H9 (cell line): Measurements from ENCODE around the gene GOLGA6L7. TPM values are rescaled to one million over a fixed set of nuclear protein-coding genes. Genes with fewer than 3 reads are reported as not detected.

Experiments
- DNase-seq: peaks from one replicate; pipeline ENCODE4 v3.0.0-alpha.2; 2017
- H2AFZ ChIP-seq: one replicate; pipeline ENCODE4 v1.6.1; 2013; ENCODE audit warnings: mild to moderate bottlenecking, low read length, control low read depth, moderate library complexity
- H2AK5ac ChIP-seq: 2 replicates; pipeline ENCODE4 v1.6.1; 2013; ENCODE audit warnings: low read length, control low read depth, mixed read lengths; ENCODE audit not compliant: insufficient read length
- H2BK120ac ChIP-seq: one replicate; pipeline ENCODE4 v1.6.1; 2013; ENCODE audit warnings: low read depth, mild to moderate bottlenecking, low read length, control low read depth, inconsistent platforms; ENCODE audit not compliant: poor library complexity, severe bottlenecking
- H2BK12ac ChIP-seq: 2 replicates; pipeline ENCODE4 v1.6.1; 2013; ENCODE audit warnings: low read length, control low read depth, mixed read lengths, low read depth; ENCODE audit not compliant: insufficient read length
- H2BK15ac ChIP-seq: 2 replicates; pipeline ENCODE4 v1.6.1; 2013; ENCODE audit warnings: low read depth, low read length, control low read depth
- H2BK20ac ChIP-seq: one replicate; pipeline ENCODE4 v1.6.1; 2013; ENCODE audit warnings: low read depth, mild to moderate bottlenecking, low read length, control low read depth, inconsistent platforms; ENCODE audit not compliant: poor library complexity, severe bottlenecking
- H2BK5ac ChIP-seq: 2 replicates; pipeline ENCODE4 v1.6.1; 2013; ENCODE audit warnings: low read length, control low read depth, mixed read lengths; ENCODE audit not compliant: insufficient read length
- H3K14ac ChIP-seq: 2 replicates; pipeline ENCODE4 v1.6.1; 2013; ENCODE audit warnings: low read length, control low read depth; ENCODE audit not compliant: insufficient read depth
- H3K18ac ChIP-seq: 2 replicates; pipeline ENCODE4 v1.6.1; 2013; ENCODE audit warnings: low read depth, mild to moderate bottlenecking, mixed read lengths, low read length, control low read depth; ENCODE audit not compliant: insufficient read length
- H3K23ac ChIP-seq: 2 replicates; pipeline ENCODE4 v1.6.1; 2013; ENCODE audit warnings: low read length, control low read depth, mixed read lengths, low read depth; ENCODE audit not compliant: insufficient read length
- H3K23me2 ChIP-seq: 2 replicates; pipeline ENCODE4 v1.6.1; 2013; ENCODE audit warnings: low read depth, mild to moderate bottlenecking, mixed read lengths, low read length, control low read depth; ENCODE audit not compliant: insufficient read length, poor library complexity, severe bottlenecking
- H3K27ac ChIP-seq: 2 replicates; pipeline ENCODE4 v1.5.1; 2013; ENCODE audit warnings: low read length, control low read depth, mixed read lengths, low read depth; ENCODE audit not compliant: insufficient read length
- H3K27me3 ChIP-seq: 2 replicates; pipeline ENCODE4 v1.6.1; 2013; ENCODE audit warnings: low read length, control low read depth, inconsistent platforms; ENCODE audit not compliant: insufficient read depth
- H3K4ac ChIP-seq: 2 replicates; pipeline ENCODE4 v1.6.1; 2013; ENCODE audit warnings: low read depth, mild to moderate bottlenecking, control low read depth, inconsistent platforms, low read length, moderate library complexity
- H3K4me1 ChIP-seq: 2 replicates; pipeline ENCODE4 v1.6.1; 2013; ENCODE audit warnings: low read length, control low read depth, inconsistent platforms; ENCODE audit not compliant: insufficient read depth
- H3K4me2 ChIP-seq: 2 replicates; pipeline ENCODE4 v1.6.1; 2013; ENCODE audit warnings: low read length, control low read depth, mixed read lengths; ENCODE audit not compliant: insufficient read length, insufficient read depth
- H3K56ac ChIP-seq: 2 replicates; pipeline ENCODE4 v1.6.1; 2013; ENCODE audit warnings: low read depth, mild to moderate bottlenecking, mixed read lengths, low read length, control low read depth; ENCODE audit not compliant: insufficient read length
- H3K79me1 ChIP-seq: 2 replicates; pipeline ENCODE4 v1.6.1; 2013; ENCODE audit warnings: low read depth, mild to moderate bottlenecking, moderate library complexity, low read length, control low read depth, inconsistent platforms; ENCODE audit not compliant: insufficient read depth, poor library complexity, severe bottlenecking
- H3K79me2 ChIP-seq: 2 replicates; pipeline ENCODE4 v1.6.1; 2013; ENCODE audit warnings: low read length, control low read depth, inconsistent platforms; ENCODE audit not compliant: insufficient read depth
- H3K9ac ChIP-seq: 2 replicates; pipeline ENCODE4 v1.6.1; 2013; ENCODE audit warnings: low read length, control low read depth, mixed read lengths; ENCODE audit not compliant: insufficient read length; ENCODE audit errors: extremely low read depth
- H3K9me3 ChIP-seq: one replicate; pipeline ENCODE4 v1.6.1; 2013; ENCODE audit warnings: low read depth, low read length, inconsistent platforms; ENCODE audit not compliant: control insufficient read depth
- H3T11ph ChIP-seq: one replicate; pipeline ENCODE4 v1.6.1; 2013; ENCODE audit warnings: mild to moderate bottlenecking, low read length, control low read depth, inconsistent platforms
- H4K20me1 ChIP-seq: one replicate; pipeline ENCODE4 v1.6.1; 2013; ENCODE audit not compliant: control insufficient read depth, insufficient read length, insufficient read depth
- H4K5ac ChIP-seq: 2 replicates; pipeline ENCODE4 v1.6.1; 2013; ENCODE audit warnings: low read depth, mild to moderate bottlenecking, mixed read lengths, low read length, control low read depth; ENCODE audit not compliant: insufficient read length
- H4K8ac ChIP-seq: replicated peaks from 2 replicates; pipeline ENCODE4 v1.6.1; 2013; ENCODE audit warnings: low read length, control low read depth, mixed read lengths, low read depth; ENCODE audit not compliant: insufficient read length
- H4K91ac ChIP-seq: 2 replicates; pipeline ENCODE4 v1.6.1; 2013; ENCODE audit warnings: low read depth, mild to moderate bottlenecking, moderate library complexity, mixed read lengths, low read length, control low read depth; ENCODE audit not compliant: insufficient read length
- H3K27ac Mint-ChIP-seq, 3 experiments: 2 replicates in 2 of 3; 3 replicates in 1 of 3; pipeline ENCODE4 v1.8.0; 2020 to 2021; ENCODE audit warnings: mixed read lengths in 3 of 3, mild to moderate bottlenecking in 1 of 3, moderate library complexity in 1 of 3
- H3K27me3 Mint-ChIP-seq: 2 replicates; pipeline ENCODE4 v1.8.0; 2021; ENCODE audit warnings: low read depth, mild to moderate bottlenecking, moderate library complexity, mixed read lengths
- H3K36me3 Mint-ChIP-seq, 3 experiments: 2 replicates in 2 of 3; 3 replicates in 1 of 3; pipeline ENCODE4 v1.8.0; 2020 to 2021; ENCODE audit warnings: low read depth in 3 of 3, mixed read lengths in 3 of 3; ENCODE audit not compliant: insufficient read depth in 1 of 3
- H3K4me1 Mint-ChIP-seq, 2 experiments: 2 replicates each; pipeline ENCODE4 v1.8.0; 2020; ENCODE audit warnings: mixed read lengths in 2 of 2
- H3K4me3 Mint-ChIP-seq, 2 experiments: 2 replicates in 1 of 2; 3 replicates in 1 of 2; pipeline ENCODE4 v1.8.0; 2020 to 2021; ENCODE audit warnings: mild to moderate bottlenecking in 2 of 2, mixed read lengths in 2 of 2, moderate library complexity in 1 of 2
- H3K9me3 Mint-ChIP-seq, 2 experiments: 2 replicates in 1 of 2; 3 replicates in 1 of 2; pipeline ENCODE4 v1.8.0; 2020; ENCODE audit warnings: mild to moderate bottlenecking in 2 of 2, mixed read lengths in 2 of 2, moderate library complexity in 1 of 2
- WGBS: extraction: QIAGEN DNeasy Blood & Tissue Kit; methylation state at CpG from one replicate; pipeline ENCODE4 v1.1.7; 2013; ENCODE audit warnings: missing lambda C conversion rate, low lambda C conversion rate, mixed read lengths; ENCODE audit not compliant: insufficient read length; ENCODE audit errors: extremely low coverage; 5-methylcytosine and 5-hydroxymethylcytosine counted together
- total RNA-seq: library from RNA; stranded (reverse); gene quantifications from 2 replicates; pipeline ENCODE4 v1.2.1, GENCODE V29; 2021
- TF ChIP-seq, protein P1 (sequence below): fragments of 200-600 bp; sonication (generic); conservative IDR thresholded peaks from 3 replicates; pipeline ENCODE4 v1.8.0; 2021; ENCODE audit warnings: antibody characterized with exemption, mild to moderate bottlenecking

Gene GOLGA6L7
- total RNA-seq, 1 experiment from 2014 or later = not detected

DNA sequence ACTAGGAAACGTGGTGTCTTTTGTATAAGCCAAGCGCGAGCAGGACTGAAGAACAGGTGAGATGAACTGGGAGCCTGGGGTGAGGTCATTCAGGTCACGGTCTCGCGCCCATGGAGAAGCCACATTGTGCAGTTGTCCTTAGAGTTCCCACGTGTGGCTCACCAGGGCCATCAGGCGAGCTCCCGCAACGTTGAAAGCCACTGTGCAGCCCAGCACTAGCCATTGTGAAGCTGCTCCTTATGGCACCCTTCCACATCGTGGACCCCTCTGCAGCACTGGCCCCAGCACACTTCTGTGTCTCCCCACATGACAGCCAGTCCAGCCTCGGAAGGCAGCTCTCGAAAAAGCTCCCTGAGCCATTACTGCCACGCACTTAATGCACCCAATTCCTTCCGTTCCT lies 29.8 kb upstream of the GOLGA6L7 start:
- H2BK15ac ChIP-seq = no peak overlapping the region
- no peak overlapping the region for H3K18ac ChIP-seq
- DNase-seq = no peak
- H3K9ac ChIP-seq = no peak overlapping the region
- H2BK12ac ChIP-seq = no peak overlapping the region
- H4K5ac ChIP-seq = no peak overlapping the region
- TF ChIP-seq, protein P1, sequence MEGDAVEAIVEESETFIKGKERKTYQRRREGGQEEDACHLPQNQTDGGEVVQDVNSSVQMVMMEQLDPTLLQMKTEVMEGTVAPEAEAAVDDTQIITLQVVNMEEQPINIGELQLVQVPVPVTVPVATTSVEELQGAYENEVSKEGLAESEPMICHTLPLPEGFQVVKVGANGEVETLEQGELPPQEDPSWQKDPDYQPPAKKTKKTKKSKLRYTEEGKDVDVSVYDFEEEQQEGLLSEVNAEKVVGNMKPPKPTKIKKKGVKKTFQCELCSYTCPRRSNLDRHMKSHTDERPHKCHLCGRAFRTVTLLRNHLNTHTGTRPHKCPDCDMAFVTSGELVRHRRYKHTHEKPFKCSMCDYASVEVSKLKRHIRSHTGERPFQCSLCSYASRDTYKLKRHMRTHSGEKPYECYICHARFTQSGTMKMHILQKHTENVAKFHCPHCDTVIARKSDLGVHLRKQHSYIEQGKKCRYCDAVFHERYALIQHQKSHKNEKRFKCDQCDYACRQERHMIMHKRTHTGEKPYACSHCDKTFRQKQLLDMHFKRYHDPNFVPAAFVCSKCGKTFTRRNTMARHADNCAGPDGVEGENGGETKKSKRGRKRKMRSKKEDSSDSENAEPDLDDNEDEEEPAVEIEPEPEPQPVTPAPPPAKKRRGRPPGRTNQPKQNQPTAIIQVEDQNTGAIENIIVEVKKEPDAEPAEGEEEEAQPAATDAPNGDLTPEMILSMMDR = no peak
- no peak overlapping the region for H3K4me2 ChIP-seq
- H2AFZ ChIP-seq = no peak overlapping the region
- H2BK20ac ChIP-seq = no peak overlapping the region
- Mint-ChIP-seq H3K27ac (no peak overlapping the region), H3K27me3 (peaks cover 70% of the 10 kb centered on the region), H3K36me3 (peaks cover 0 to 1% (median 0%) of the 10 kb centered on the region in 3 experiments; a peak in 1 of 7 replicates), H3K9me3 (no peaks in the 10 kb centered on the region; a peak in 1 of 5 replicates), H3K4me1 (peaks cover 18 to 19% of the 10 kb centered on the region in 2 experiments), H3K4me3 (no peak overlapping the region)
- no peaks in the 10 kb centered on the region; the same call in 1 of the 2 replicates for H3K4me1 ChIP-seq
- no CpG with 5 or more reads among the region's 15 CpGs for WGBS
- H4K20me1 ChIP-seq = no peaks in the 10 kb centered on the region
- H3K9me3 ChIP-seq = no peaks in the 10 kb centered on the region
- no peak overlapping the region for H2AK5ac ChIP-seq
- no peak overlapping the region for H4K91ac ChIP-seq
- no peak overlapping the region for H3K4ac ChIP-seq
- no peak overlapping the region for H4K8ac ChIP-seq
- no peaks in the 10 kb centered on the region for H3K79me1 ChIP-seq
- H3K23ac ChIP-seq = no peak overlapping the region
- H2BK120ac ChIP-seq = no peak overlapping the region
- no peak overlapping the region for H3K27ac ChIP-seq
- no peak overlapping the region for H3T11ph ChIP-seq
- no peak overlapping the region for H3K56ac ChIP-seq
- no peak overlapping the region for H3K14ac ChIP-seq
- H3K23me2 ChIP-seq = no peaks in the 10 kb centered on the region
- no peak overlapping the region for H2BK5ac ChIP-seq
- H3K79me2 ChIP-seq = no peaks in the 10 kb centered on the region
- H3K27me3 ChIP-seq = no peaks in the 10 kb centered on the region
